SH-SY5Y (cell line): Measurements from ENCODE around the gene GOLGA8B.

ENCODE experiments used
- GATA2 ChIP-seq: IDR thresholded peaks from 2 replicates; pipeline ENCODE4 v1.6.1; 2011; ENCODE audit warnings: mild to moderate bottlenecking, low read depth, low read length
- GATA3 ChIP-seq: IDR thresholded peaks from 2 replicates; pipeline ENCODE4 v1.6.1; 2011; ENCODE audit warnings: low read depth, mild to moderate bottlenecking, low read length, moderate library complexity

GOLGA8B gene

DNA sequence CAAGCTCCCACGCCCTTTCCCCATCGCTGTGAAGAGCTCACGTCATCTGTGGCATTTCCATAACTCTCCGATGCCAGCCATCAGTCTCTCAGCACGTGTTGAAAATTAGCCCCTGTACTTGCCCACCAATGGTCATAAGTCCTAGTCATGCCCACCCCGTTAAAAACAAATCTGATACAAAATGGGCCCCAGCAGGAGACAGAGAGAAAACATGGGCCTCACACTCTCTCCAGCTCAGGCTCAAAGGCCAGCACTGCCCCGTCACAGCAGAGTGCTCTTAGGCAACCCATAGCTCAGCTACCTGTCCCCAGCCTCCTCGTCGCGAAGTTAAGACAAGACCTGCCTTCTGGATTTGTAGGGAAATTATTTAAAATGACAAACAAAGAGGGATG is 5.2 kb downstream of the GOLGA8B start:
- no peak for TF ChIP-seq GATA2
- TF ChIP-seq GATA3 = no peak
